ENCODE results near the gene TFCP2.
A peak's percentile ranks its signal among the peaks of the same experiment; 100 is the strongest.

The TFCP2 gene

GRCh38 chr12:51049525-51049924 is 123.4 kb downstream of the TFCP2 start:
- no peak for DNase-seq (ENCODE audit: low read depth, low spot score)
- no peak overlapping the region for H3K27ac ChIP-seq

GRCh38 chr12:51048661-51049251 is 124.2 kb downstream of the TFCP2 start:
- no peak for DNase-seq (ENCODE audit: low read depth, low spot score)
- peak overlapping the region; percentile 73 for H3K27ac ChIP-seq

- DNase-seq (ENCODE audit: low read depth, low spot score), result peak; percentile 96
- peak within 1 kb of the TSS; percentile 73 for H3K27ac ChIP-seq
These were observed 125.0 kb downstream of the TFCP2 start, which contains the start of gene LETMD1 for GRCh38 chr12:51047655-51048540. TSS of gene LETMD1 (plus strand) at chr12:51048327. CDS start at chr12:51048357, 30 bp downstream.

All from epithelial cell of prostate (primary cell).